Activated T-helper 1 cell treated with anti-CD3 and anti-CD28 coated beads, Interleukin-12 subunit alpha, Interleukin-12 subunit beta, Interleukin-2, Interleukin-4 antibody, amounts not matched to agents 30 ng/mL and 10 ng/mL and 1 ng/mL, durations not matched to agents 14 hours and 24 hours and 36 hours (primary cell): Measurements from ENCODE around the gene FCRLA. TPM values are rescaled to one million over a fixed set of nuclear protein-coding genes. Genes with fewer than 3 reads are reported as not detected.
"Not testable (repeated sequence)": the region's sequence is repeated elsewhere in the genome, so short reads cannot be mapped to it uniquely, and the experiment has no call there.

Source experiments
- DNase-seq: peaks from one replicate; pipeline ENCODE4 v3.0.0; 2021; ENCODE audit warnings: low spot score
- H3K27ac Mint-ChIP-seq: one replicate; pipeline ENCODE4 v1.8.0; 2021; ENCODE audit warnings: mild to moderate bottlenecking, mixed read lengths
- H3K27me3 Mint-ChIP-seq: one replicate; pipeline ENCODE4 v1.8.0; 2022; ENCODE audit warnings: mild to moderate bottlenecking, moderate library complexity, mixed read lengths; ENCODE audit not compliant: insufficient read depth
- H3K36me3 Mint-ChIP-seq: one replicate; pipeline ENCODE4 v1.8.0; 2021; ENCODE audit warnings: low read depth, mixed read lengths
- H3K4me1 Mint-ChIP-seq: one replicate; pipeline ENCODE4 v1.8.0; 2021; ENCODE audit warnings: low read depth, mixed read lengths
- H3K4me3 Mint-ChIP-seq: one replicate; pipeline ENCODE4 v1.8.0; 2021; ENCODE audit warnings: mild to moderate bottlenecking, moderate library complexity, mixed read lengths
- H3K9me3 Mint-ChIP-seq: one replicate; pipeline ENCODE4 v1.8.0; 2021; ENCODE audit warnings: mixed read lengths
- intact Hi-C: fragments of 100-400 bp; cut with micrococcal nuclease; formaldehyde crosslinking; loops from one replicate; pipeline ENCODE4 v1.15.1; 2024
- total RNA-seq: library from RNA; stranded (reverse); gene quantifications from 2 replicates; pipeline ENCODE4 v1.2.3, GENCODE V29; 2022

FCRLA gene
- total RNA-seq, 1 donor from 2014 or later: not detected

GRCh38 chr1:161718559-161719324 lies 11.7 kb downstream of the FCRLA start:
- H3K36me3 Mint-ChIP-seq: no peaks in the 10 kb centered on the region
- H3K4me1 Mint-ChIP-seq: peaks cover 13% of the 10 kb centered on the region
- no peak for DNase-seq
- intact Hi-C loops: no loop called here
- H3K27ac Mint-ChIP-seq: no peak overlapping the region
- no peak overlapping the region for H3K4me3 Mint-ChIP-seq
- H3K9me3 Mint-ChIP-seq: no peaks in the 10 kb centered on the region
- H3K27me3 Mint-ChIP-seq: peaks cover 67% of the 10 kb centered on the region

DNA sequence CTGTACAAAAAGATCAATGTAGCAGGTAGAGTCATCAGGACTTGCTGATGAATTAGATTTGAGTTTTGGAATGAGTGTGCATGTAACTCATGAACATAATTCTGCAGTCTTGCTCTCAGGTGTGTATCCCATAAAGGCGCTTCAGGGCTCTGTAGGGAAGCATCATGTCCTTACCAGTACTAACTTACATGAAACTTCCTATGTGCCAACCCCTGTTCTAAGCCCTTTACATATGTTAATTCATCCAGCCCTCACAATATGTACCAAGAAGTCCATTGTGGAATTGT lies 12.2 kb downstream of the FCRLA start:
- no peaks in the 10 kb centered on the region for H3K9me3 Mint-ChIP-seq
- intact Hi-C loops: no loop called here

DNA sequence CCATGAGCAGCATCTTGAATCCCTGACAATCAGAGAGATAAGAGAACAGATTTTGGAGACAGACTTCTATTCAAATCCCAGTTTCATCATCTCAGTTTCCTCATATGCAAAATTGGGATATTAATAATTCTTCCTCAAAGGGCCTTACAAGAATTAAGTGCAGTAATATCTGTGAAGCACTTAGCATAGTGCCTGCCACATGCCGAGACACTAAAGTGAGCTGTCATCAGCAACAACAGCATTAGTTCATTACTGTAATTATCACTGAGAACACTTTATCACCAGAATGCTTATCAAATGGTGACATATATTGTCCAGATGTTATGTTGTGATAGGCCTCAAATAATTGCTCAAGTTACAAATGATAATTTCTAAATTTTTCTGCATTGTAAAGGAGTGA lies 13.4 kb downstream of the FCRLA start:
- no peaks in the 10 kb centered on the region for H3K36me3 Mint-ChIP-seq
- no peak for DNase-seq
- no peak overlapping the region for H3K27ac Mint-ChIP-seq
- intact Hi-C loops: no loop called here
- H3K9me3 Mint-ChIP-seq: no peaks in the 10 kb centered on the region
- peaks cover 74% of the 10 kb centered on the region for H3K27me3 Mint-ChIP-seq
- peaks cover 15% of the 10 kb centered on the region for H3K4me1 Mint-ChIP-seq
- H3K4me3 Mint-ChIP-seq: no peak overlapping the region

More for the DNA sequence above, 12.2 kb downstream of the FCRLA start:
- Mint-ChIP-seq H3K4me3 (no peak overlapping the region), H3K4me1 (peaks cover 13% of the 10 kb centered on the region), H3K27ac (no peak overlapping the region), H3K27me3 (peaks cover 70% of the 10 kb centered on the region), H3K36me3 (no peaks in the 10 kb centered on the region)
- no peak for DNase-seq

- H3K27ac Mint-ChIP-seq: no peak within 1 kb of the TSS
- H3K9me3 Mint-ChIP-seq: no peaks in the 10 kb centered on the region
- H3K36me3 Mint-ChIP-seq: peaks cover 3% of the 10 kb centered on the region
- peaks cover 23% of the 10 kb centered on the region for H3K4me1 Mint-ChIP-seq
- no peak within 1 kb of the TSS for H3K4me3 Mint-ChIP-seq
- peaks cover 75% of the 10 kb centered on the region for H3K27me3 Mint-ChIP-seq
- intact Hi-C loops: no loop called here
- DNase-seq: no peak
Observed at GRCh38 chr1:161720956-161721737, 14.1 kb downstream of the FCRLA start, which contains the start of gene FCRLB. FCRLB (plus strand) TSS chr1:161721544; CDS start chr1:161722673, 1,129 bp downstream.

- Mint-ChIP-seq H3K36me3 (peaks cover 3% of the 10 kb centered on the region), H3K27ac (no peak overlapping the region), H3K27me3 (peaks cover 74% of the 10 kb centered on the region), H3K4me3 (no peak overlapping the region), H3K9me3 (no peaks in the 10 kb centered on the region), H3K4me1 (peaks cover 24% of the 10 kb centered on the region)
- no peak for DNase-seq
- intact Hi-C loops: no loop called here
Observed at GRCh38 chr1:161721738-161722343, 14.8 kb downstream of the FCRLA start.

GRCh38 chr1:161722406-161722805 lies 15.4 kb downstream of the FCRLA start:
- Mint-ChIP-seq H3K4me1 (peaks cover 25% of the 10 kb centered on the region), H3K27ac (no peak overlapping the region), H3K36me3 (peaks cover 3% of the 10 kb centered on the region), H3K27me3 (peaks cover 70% of the 10 kb centered on the region), H3K9me3 (no peaks in the 10 kb centered on the region), H3K4me3 (no peak overlapping the region)
- intact Hi-C loops: no loop called here
- DNase-seq: no peak

GRCh38 chr1:161723459-161724141 lies 16.6 kb downstream of the FCRLA start:
- intact Hi-C loops: no loop called here
- peaks cover 6% of the 10 kb centered on the region for H3K36me3 Mint-ChIP-seq
- peaks cover 76% of the 10 kb centered on the region for H3K27me3 Mint-ChIP-seq
- H3K4me1 Mint-ChIP-seq: peaks cover 32% of the 10 kb centered on the region
- no peak for DNase-seq
- H3K27ac Mint-ChIP-seq: no peak overlapping the region
- H3K9me3 Mint-ChIP-seq: no peaks in the 10 kb centered on the region
- no peak overlapping the region for H3K4me3 Mint-ChIP-seq

GRCh38 chr1:161725258-161725907 lies 18.4 kb downstream of the FCRLA start:
- H3K27ac Mint-ChIP-seq, H3K9me3 Mint-ChIP-seq, intact Hi-C loops, DNase-seq, H3K36me3 Mint-ChIP-seq: not testable (repeated sequence)
- Mint-ChIP-seq H3K4me1 (peaks cover 44% of the 10 kb centered on the region), H3K4me3 (peak overlapping the region; percentile 86), H3K27me3 (peaks cover 66% of the 10 kb centered on the region)

DNA sequence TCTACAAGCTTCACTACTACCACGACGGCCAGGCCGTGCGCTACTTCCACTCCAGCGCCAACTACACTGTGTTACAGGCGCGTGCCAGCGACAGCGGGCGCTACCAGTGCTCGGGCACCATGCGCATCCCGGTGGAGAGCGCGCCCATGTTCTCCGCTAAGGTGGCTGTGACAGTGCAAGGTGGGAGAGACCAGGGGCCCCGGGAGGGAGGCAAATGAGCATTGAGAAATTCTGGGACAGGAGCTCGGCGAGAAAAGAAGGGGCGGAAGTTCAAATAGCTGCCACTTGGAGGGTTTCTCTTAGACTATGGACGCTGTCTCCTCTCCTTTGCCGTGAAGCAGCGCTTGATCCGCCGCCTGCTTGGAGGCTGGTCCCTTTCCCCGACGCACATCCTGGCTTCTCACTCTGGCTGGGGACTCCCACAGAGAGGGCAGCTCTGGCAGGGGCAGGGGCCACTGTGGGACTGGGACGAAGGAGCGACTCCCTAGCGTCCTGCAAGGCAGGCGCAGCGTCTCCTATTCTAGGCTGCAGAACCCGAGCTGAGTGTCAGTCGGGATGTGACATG lies 19.0 kb downstream of the FCRLA start:
- Mint-ChIP-seq H3K36me3 (peaks cover 6% of the 10 kb centered on the region), H3K9me3 (no peaks in the 10 kb centered on the region), H3K27ac (peak overlapping the region; percentile 64), H3K4me3 (peak overlapping the region; percentile 86), H3K4me1 (peaks cover 50% of the 10 kb centered on the region), H3K27me3 (peaks cover 65% of the 10 kb centered on the region)
- intact Hi-C loops: loop anchor here (2.0 kb wide), 2 partner anchors 15 to 105 kb away; no protein-coding TSS in a partner anchor
- peak; percentile 8 for DNase-seq

- DNase-seq: peak; percentile 50
- Mint-ChIP-seq H3K4me3 (peak overlapping the region; percentile 86), H3K27ac (no peak overlapping the region), H3K36me3 (peaks cover 6% of the 10 kb centered on the region), H3K27me3 (peaks cover 64% of the 10 kb centered on the region), H3K4me1 (peaks cover 50% of the 10 kb centered on the region), H3K9me3 (no peaks in the 10 kb centered on the region)
- intact Hi-C loops: loop anchor here (1.0 to 2.0 kb wide), 4 partner anchors 14 to 186 kb away; no protein-coding TSS in a partner anchor
Observed at GRCh38 chr1:161726473-161727255, 19.6 kb downstream of the FCRLA start.

DNA sequence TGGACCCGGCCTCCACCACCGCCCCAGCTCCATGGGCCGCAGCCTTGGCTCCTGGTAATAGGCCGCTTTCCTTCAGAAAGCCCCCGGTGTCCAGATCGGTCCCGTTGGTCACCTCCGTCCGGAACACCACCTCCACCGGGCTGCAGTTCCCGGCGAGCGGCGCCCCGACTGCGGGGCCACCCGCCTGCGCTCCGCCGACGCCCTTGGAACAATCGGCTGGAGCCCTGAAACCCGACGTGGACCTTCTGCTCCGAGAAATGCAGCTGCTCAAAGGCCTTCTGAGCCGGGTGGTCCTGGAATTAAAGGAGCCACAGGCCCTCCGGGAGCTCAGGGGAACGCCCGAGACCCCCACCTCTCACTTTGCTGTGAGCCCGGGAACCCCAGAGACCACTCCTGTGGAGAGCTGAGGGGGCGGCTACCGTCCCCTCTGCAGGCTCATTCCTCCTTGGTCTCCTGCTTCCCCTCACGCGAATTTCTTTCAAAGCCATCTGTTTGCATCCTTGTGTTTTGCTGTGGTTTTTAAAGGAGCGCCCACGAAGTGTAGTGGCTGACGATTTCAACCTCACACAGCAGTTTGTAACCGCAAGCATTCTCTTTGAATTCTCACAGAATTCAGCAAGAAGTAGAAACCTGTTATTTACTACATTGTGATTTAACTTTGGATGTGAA lies 20.4 kb downstream of the FCRLA start:
- Mint-ChIP-seq H3K9me3 (no peaks in the 10 kb centered on the region), H3K4me1 (peaks cover 44% of the 10 kb centered on the region), H3K4me3 (peak overlapping the region; percentile 86), H3K27me3 (peaks cover 64% of the 10 kb centered on the region), H3K36me3 (peaks cover 6% of the 10 kb centered on the region), H3K27ac (peak overlapping the region; percentile 83)
- peak; percentile 33 for DNase-seq
- intact Hi-C loops: loop anchor here (1.0 to 2.0 kb wide), 4 partner anchors 13 to 187 kb away; no protein-coding TSS in a partner anchor
